Neural progenitor cell (in vitro differentiated cells): Measurements from ENCODE around the gene LRP1B.

ENCODE experiments used
- CTCF ChIP-seq: fragments of 200-600 bp; sonication (generic); IDR thresholded peaks from 2 replicates; pipeline ENCODE4 v1.5.1; 2017; ENCODE audit warnings: antibody characterized with exemption, mild to moderate bottlenecking
- EZH2 ChIP-seq: fragments of 200-600 bp; sonication (generic); IDR thresholded peaks from 2 replicates; pipeline ENCODE4 v1.6.1; 2017; ENCODE audit warnings: antibody characterized with exemption, mild to moderate bottlenecking, moderate library complexity

GRCh38 chr2:141941210-141941714, 189.6 kb downstream of the LRP1B start:
- TF ChIP-seq EZH2: no peak
- no peak for TF ChIP-seq CTCF
